H1 (cell line): ENCODE data around the gene ILF3. TPM values are rescaled to one million over a fixed set of nuclear protein-coding genes. Genes with fewer than 3 reads are reported as not detected.

Experiments
- CTCF ChIA-PET: fragments of 300-600 bp; sonication (Branson Sonifier 250); formaldehyde crosslinking; loops from one replicate; lab custom pipeline; 2021; ENCODE audit not compliant: partially characterized antibody; lab: Charles Lee
- POLR2A ChIA-PET: fragments of 300-600 bp; sonication (Branson Sonifier 250); formaldehyde crosslinking; loops from one replicate; lab custom pipeline; 2021; ENCODE audit warnings: inconsistent platforms; ENCODE audit not compliant: partially characterized antibody; lab: Charles Lee
- DNase-seq, 2 experiments: peaks; one replicate each; pipeline versions ENCODE4 v3.0.0 to v3.0.0-alpha.2; 2010 to 2022; ENCODE audit warnings: low spot score in 2 of 2, low read depth in 1 of 2, mixed read lengths in 1 of 2
- FAIRE-seq: peaks from 2 replicates; lab custom pipeline; 2011; peaks lifted over from hg19 to GRCh38; lab: Jason Lieb, UNC
- H2AFZ ChIP-seq: 2 replicates; pipeline ENCODE4 v1.8.1; 2012; ENCODE audit warnings: low read length, inconsistent platforms
- H2AK5ac ChIP-seq: 2 replicates; pipeline ENCODE4 v1.6.1; 2013; ENCODE audit warnings: low read depth, low read length
- H2BK120ac ChIP-seq: replicated peaks from 2 replicates; pipeline ENCODE3; 2013; ENCODE audit warnings: low read depth, low read length, inconsistent platforms
- H2BK12ac ChIP-seq: 2 replicates; pipeline ENCODE4 v1.6.1; 2013; ENCODE audit warnings: low read depth, low read length
- H2BK15ac ChIP-seq: 2 replicates; pipeline ENCODE4 v1.6.1; 2013; ENCODE audit warnings: low read length
- H2BK20ac ChIP-seq: 2 replicates; pipeline ENCODE4 v1.6.1; 2013; ENCODE audit warnings: low read length
- H2BK5ac ChIP-seq: 2 replicates; pipeline ENCODE4 v1.6.1; 2013; ENCODE audit warnings: low read depth, low read length
- H3K14ac ChIP-seq: 2 replicates; pipeline ENCODE4 v1.6.1; 2013; ENCODE audit warnings: inconsistent platforms; ENCODE audit not compliant: insufficient read length
- H3K18ac ChIP-seq: 2 replicates; pipeline ENCODE4 v1.6.1; 2013; ENCODE audit warnings: low read length; ENCODE audit errors: extremely low read depth
- H3K23ac ChIP-seq: 2 replicates; pipeline ENCODE4 v1.6.1; 2013; ENCODE audit warnings: inconsistent platforms; ENCODE audit not compliant: insufficient read length
- H3K23me2 ChIP-seq: 2 replicates; pipeline ENCODE4 v1.6.1; 2013; ENCODE audit warnings: low read depth, low read length
- H3K27ac ChIP-seq: 2 replicates; pipeline ENCODE4 v1.6.1; 2011; ENCODE audit warnings: low read depth, low read length, inconsistent platforms
- H3K27me3 ChIP-seq, 4 experiments: replicated peaks in 1 of 4; 1 replicate in 1 of 4; 2 replicates in 3 of 4; pipeline versions ENCODE4 v1.6.1 to v1.8.1; 2011 to 2013; ENCODE audit warnings: low read length in 3 of 4, mild to moderate bottlenecking in 3 of 4, inconsistent platforms in 2 of 4, mixed read lengths in 2 of 4, moderate library complexity in 1 of 4; ENCODE audit not compliant: control insufficient read depth in 3 of 4, insufficient read depth in 3 of 4; ENCODE audit errors: extremely low read depth in 1 of 4
- H3K36me3 ChIP-seq, 4 experiments: 2 replicates each; pipeline versions ENCODE4 v1.6.1 to v1.8.1; 2011 to 2013; ENCODE audit warnings: mild to moderate bottlenecking in 4 of 4, low read length in 3 of 4, moderate library complexity in 2 of 4, control low read depth in 1 of 4, inconsistent platforms in 1 of 4; ENCODE audit not compliant: insufficient read depth in 4 of 4, control insufficient read depth in 2 of 4
- H3K4ac ChIP-seq: replicated peaks from 2 replicates; pipeline ENCODE3; 2013; ENCODE audit warnings: low read length, low read depth, mixed read lengths, inconsistent platforms; ENCODE audit not compliant: insufficient read length
- H3K4me1 ChIP-seq, 4 experiments: replicated peaks in 1 of 4; 1 replicate in 1 of 4; 2 replicates in 3 of 4; pipeline versions ENCODE4 v1.6.1 to v1.8.1; 2011 to 2013; ENCODE audit warnings: low read length in 3 of 4, inconsistent platforms in 2 of 4, mixed read lengths in 1 of 4; ENCODE audit not compliant: insufficient read depth in 4 of 4, control insufficient read depth in 3 of 4
- H3K4me2 ChIP-seq, 2 experiments: 2 replicates each; pipeline versions ENCODE4 v1.6.1 to v1.8.1; 2011 to 2013; ENCODE audit warnings: low read depth in 2 of 2, low read length in 2 of 2, control low read depth in 1 of 2, inconsistent platforms in 1 of 2, mild to moderate bottlenecking in 1 of 2; ENCODE audit not compliant: insufficient read depth in 1 of 2
- H3K4me3 ChIP-seq, 4 experiments: fragments of 200-600, 300-600 bp in 1 of 4; sonication (generic), shearing (Covaris generic), sonication (Bioruptor Twin) in 1 of 4; 2 replicates each; pipeline versions ENCODE4 v1.5.1 to v1.8.1; 2011 to 2016; ENCODE audit warnings: low read length in 4 of 4, low read depth in 3 of 4, control low read depth in 2 of 4, inconsistent platforms in 2 of 4, mild to moderate bottlenecking in 2 of 4, mixed read lengths in 1 of 4, moderate library complexity in 1 of 4; ENCODE audit not compliant: insufficient read depth in 2 of 4; ENCODE audit errors: extremely low read depth in 1 of 4
- H3K56ac ChIP-seq: replicated peaks from 2 replicates; pipeline ENCODE3; 2013; ENCODE audit warnings: low read depth, mild to moderate bottlenecking, mixed read lengths, low read length, inconsistent platforms; ENCODE audit not compliant: insufficient read length
- H3K79me1 ChIP-seq: 2 replicates; pipeline ENCODE4 v1.6.1; 2013; ENCODE audit warnings: low read depth, low read length, control low read depth
- H3K79me2 ChIP-seq, 2 experiments: 2 replicates each; pipeline versions ENCODE4 v1.6.1 to v1.8.1; 2012 to 2013; ENCODE audit warnings: low read length in 2 of 2, mild to moderate bottlenecking in 2 of 2, inconsistent platforms in 1 of 2; ENCODE audit not compliant: insufficient read depth in 2 of 2, control insufficient read depth in 1 of 2
- H3K9ac ChIP-seq, 4 experiments: replicated peaks in 1 of 4; 1 replicate in 1 of 4; 2 replicates in 3 of 4; pipeline versions ENCODE4 v1.6.1 to v1.8.1; 2011 to 2013; ENCODE audit warnings: low read depth in 3 of 4, low read length in 3 of 4, control low read depth in 2 of 4, mild to moderate bottlenecking in 2 of 4, moderate library complexity in 2 of 4, inconsistent platforms in 1 of 4; ENCODE audit errors: extremely low read depth in 1 of 4
- H3K9me3 ChIP-seq, 2 experiments: 2 replicates each; pipeline versions ENCODE4 v1.6.1 to v1.8.1; 2012 to 2013; ENCODE audit warnings: mild to moderate bottlenecking in 2 of 2, moderate library complexity in 2 of 2, control low read depth in 1 of 2, inconsistent platforms in 1 of 2, low read depth in 1 of 2, low read length in 1 of 2, mixed read lengths in 1 of 2; ENCODE audit not compliant: insufficient read depth in 2 of 2
- H4K20me1 ChIP-seq, 2 experiments: replicated peaks in 1 of 2; 2 replicates each; pipeline versions ENCODE3 to v1.8.1; 2011 to 2013; ENCODE audit warnings: inconsistent platforms in 2 of 2, low read length in 2 of 2, mild to moderate bottlenecking in 1 of 2; ENCODE audit not compliant: insufficient read depth in 2 of 2, control insufficient read depth in 1 of 2
- H4K5ac ChIP-seq: 2 replicates; pipeline ENCODE4 v1.6.1; 2013; ENCODE audit warnings: low read length, low read depth, mixed read lengths, inconsistent platforms; ENCODE audit not compliant: insufficient read length
- H4K8ac ChIP-seq: 2 replicates; pipeline ENCODE4 v1.8.0; 2013; ENCODE audit warnings: mild to moderate bottlenecking, moderate library complexity, low read length, inconsistent platforms; ENCODE audit not compliant: insufficient read depth; ENCODE audit errors: extremely low read depth
- H4K91ac ChIP-seq: replicated peaks from 2 replicates; pipeline ENCODE3; 2013; ENCODE audit warnings: low read length, mixed read lengths, inconsistent platforms; ENCODE audit not compliant: insufficient read length
- ATF2 ChIP-seq: IDR thresholded peaks from 2 replicates; pipeline ENCODE4 v1.6.1; 2012; ENCODE audit warnings: low read length, inconsistent platforms
- JUND ChIP-seq: IDR thresholded peaks from 2 replicates; pipeline ENCODE4 v1.6.1; 2011; ENCODE audit warnings: mild to moderate bottlenecking, improper control_type of control experiment, low read length
- MAX ChIP-seq: IDR thresholded peaks from 2 replicates; pipeline ENCODE4 v1.6.1; 2012; ENCODE audit warnings: inconsistent platforms
- POLR2A ChIP-seq, 2 experiments: IDR thresholded peaks; 1 replicate in 1 of 2; 2 replicates in 1 of 2; pipeline ENCODE4 v1.6.1; 2011; ENCODE audit warnings: low read depth in 2 of 2, low read length in 2 of 2, mild to moderate bottlenecking in 2 of 2; ENCODE audit errors: control extremely low read depth in 1 of 2
- POLR2AphosphoS5 ChIP-seq: IDR thresholded peaks from 2 replicates; pipeline ENCODE4 v1.6.1; 2011; ENCODE audit warnings: low read depth, low read length
- ZNF274 ChIP-seq: IDR thresholded peaks from 2 replicates; pipeline ENCODE4 v1.7.0; 2012; ENCODE audit warnings: low read length, borderline replicate concordance; ENCODE audit errors: extremely low read depth
- WGBS, 2 experiments: shearing (Covaris generic) in 1 of 2; methylation state at CpG; one replicate each; pipeline versions ENCODE4 v1.1.6 to v1.1.7; 2013 to 2015; ENCODE audit warnings: low lambda C conversion rate in 2 of 2, mixed read lengths in 2 of 2, inconsistent platforms in 1 of 2, low coverage in 1 of 2, missing lambda C conversion rate in 1 of 2; ENCODE audit not compliant: insufficient replicate concordance in 2 of 2, insufficient coverage in 1 of 2, insufficient read length in 1 of 2; ENCODE audit errors: extremely low coverage in 1 of 2, missing lambda C conversion rate in 1 of 2; 5-methylcytosine and 5-hydroxymethylcytosine counted together
- polyA plus RNA-seq, 7 experiments: library from polyadenylated mRNA; depleted of rRNA in 3 of 7; stranded (reverse) in 5 of 7; unstranded in 2 of 7; fragments of >200 nt in 5 of 7; fragments of 200-250 nt in 2 of 7; gene quantifications; 1 replicate in 5 of 7; 2 replicates in 1 of 7; 4 replicates in 1 of 7; pipeline versions ENCODE4 v1.2.1 to v1.2.3, GENCODE V29; 2011 to 2013; ENCODE audit warnings: missing spikeins in 2 of 7, mixed read lengths in 2 of 7
- total RNA-seq: library from RNA; stranded (reverse); fragmentation: NEBNext Ultra II Directional; extraction: Animal tissue kit (Norgen Biotek cat#: 25700); gene quantifications from 2 replicates; pipeline ENCODE4 v1.2.1, GENCODE V29; 2021

ILF3 gene
- total and polyA plus RNA-seq, 2 of the 8 experiments (the other 6 are each of a cell fraction or from before 2014, with no cell fraction given), result 291 to 695 TPM

GRCh38 chr19:10681658-10682057 lies 27.5 kb downstream of the ILF3 start:
- H3K18ac ChIP-seq, result no peak overlapping the region
- H4K20me1 ChIP-seq, result peaks cover 39 to 51% of the 10 kb centered on the region in 2 experiments
- peaks cover 0 to 88% of the 10 kb centered on the region in 2 experiments; a peak in 2 of 4 replicates for H3K79me2 ChIP-seq
- no peak overlapping the region for H4K91ac ChIP-seq
- H3K79me1 ChIP-seq, result peaks cover 10% of the 10 kb centered on the region; the same call in 1 of the 2 replicates
- H4K8ac ChIP-seq, result peak overlapping the region; percentile 78; the same call in 1 of the 2 replicates
- no peak overlapping the region for H3K27ac ChIP-seq
- H3K23ac ChIP-seq, result no peak overlapping the region
- no peaks in the 10 kb centered on the region for H3K9me3 ChIP-seq
- no peak overlapping the region for H3K4me3 ChIP-seq
- H3K4me1 ChIP-seq, result no peaks in the 10 kb centered on the region; a peak in 2 of 7 replicates
- no peak overlapping the region for H2BK15ac ChIP-seq
- no peak for TF ChIP-seq ATF2
- no peak for TF ChIP-seq MAX
- 0 out of 3 replicates have a peak, but pooled peaks of 1 of the 2 experiments have one; percentile 26 for TF ChIP-seq POLR2A (IDR thresholded peaks at IDR 0.05; ENCODE audit: control extremely low read depth in 1 of 2, low read depth in 2 of 2, low read length in 2 of 2)
- TF ChIP-seq POLR2AphosphoS5, result peak; percentile 48; the same call in 1 of the 2 replicates
- no peak for TF ChIP-seq ZNF274
- TF ChIP-seq JUND, result no peak
- ChIA-PET CTCF (interaction anchor here (1.1 to 2.1 kb wide), 7 partner anchors 8 to 100 kb away, joined by 3 to 10 read pairs (median 3); partner anchors contain the start of gene QTRT1), POLR2A (interaction anchor here (1.1 to 59.0 kb wide), 5 partner anchors 10 to 129 kb away, joined by 3 to 1874 read pairs (median 3); partner anchors contain the start of genes DNM2, ILF3 and QTRT1)
- H3K36me3 ChIP-seq, result peaks cover 94 to 100% (median 97%) of the 10 kb centered on the region in 4 experiments
- no peak overlapping the region for H4K5ac ChIP-seq
- no peak overlapping the region for H2BK12ac ChIP-seq
- H3K23me2 ChIP-seq, result no peaks in the 10 kb centered on the region
- no peak overlapping the region for H2AFZ ChIP-seq
- H3K4me2 ChIP-seq, result no peak overlapping the region
- H3K56ac ChIP-seq, result no peak overlapping the region
- DNase-seq (no peak), FAIRE-seq (no peak)
- no peak overlapping the region for H2AK5ac ChIP-seq
- WGBS, 2 experiments, result 98% methylated on average over 4 of the region's 4 CpGs; no CpG with 5 or more reads in 1 of the 2 experiments
- no peak overlapping the region for H2BK20ac ChIP-seq
- no peak overlapping the region; the same call in 1 of the 2 replicates for H2BK5ac ChIP-seq
- H3K14ac ChIP-seq, result no peak overlapping the region
- H3K27me3 ChIP-seq, result no peaks in the 10 kb centered on the region
- no peak overlapping the region for H3K4ac ChIP-seq
- no peak overlapping the region for H2BK120ac ChIP-seq
- no peak overlapping the region for H3K9ac ChIP-seq
